ENCODE measurements around the gene ACSM2A. TPM values are rescaled to one million over a fixed set of nuclear protein-coding genes. Genes with fewer than 3 reads are reported as not detected.

ACSM2A gene
- total RNA-seq, 1 experiment from 2014 or later: not detected

DNA sequence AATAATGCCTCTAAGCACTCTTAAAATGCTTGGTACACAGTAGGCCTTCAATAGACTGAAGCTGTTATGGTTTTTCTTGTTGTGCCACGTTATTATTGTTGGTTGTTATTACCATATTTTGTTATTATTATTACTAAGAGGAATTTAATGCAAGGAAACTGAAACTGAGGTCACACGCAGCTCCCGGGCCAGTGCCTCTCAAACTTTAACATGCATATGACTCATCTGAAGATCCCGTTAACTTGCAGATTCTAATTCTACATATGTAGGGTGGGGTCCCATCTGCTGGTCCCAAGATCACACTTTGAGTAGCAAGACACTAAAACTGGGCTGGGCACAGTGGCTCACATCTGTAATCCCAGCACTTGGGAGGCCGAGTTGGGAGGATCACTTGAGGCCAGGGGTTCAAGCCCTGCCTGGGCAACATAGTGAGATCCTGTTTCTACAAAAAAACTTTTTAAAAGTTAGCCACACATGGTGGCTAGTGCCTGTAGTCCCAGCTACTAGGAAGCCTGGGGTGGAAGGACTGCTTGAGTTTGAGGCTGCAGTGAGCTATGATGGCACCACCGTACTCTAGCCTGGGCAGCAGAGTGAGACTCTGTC lies 41.1 kb upstream of the ACSM2A start:
- Mint-ChIP-seq H3K4me1 (peaks cover 2 to 6% of the 10 kb centered on the region in 2 experiments; a peak in 3 of 4 replicates), H3K36me3 (ENCODE audit: insufficient read depth in 1 of 3, low read depth in 3 of 3) (no peaks in the 10 kb centered on the region; a peak in 1 of 7 replicates), H3K9me3 (peaks cover 0 to 9% of the 10 kb centered on the region in 2 experiments; a peak in 2 of 5 replicates), H3K27ac (no peak overlapping the region), H3K4me3 (no peak overlapping the region), H3K27me3 (ENCODE audit: low read depth) (no peaks in the 10 kb centered on the region)
- DNase-seq: no peak
- Histone ChIP-seq H3K79me2 (ENCODE audit: insufficient read depth, low read length) (no peaks in the 10 kb centered on the region), H3K23ac (ENCODE audit: insufficient read length, low read depth, low read length) (no peak overlapping the region), H2BK5ac (ENCODE audit: insufficient read length, low read length) (no peak overlapping the region), H3K4me2 (ENCODE audit: insufficient read depth, insufficient read length, low read length) (no peak overlapping the region), H3K56ac (ENCODE audit: insufficient read length, low read depth, low read length) (no peak overlapping the region), H4K5ac (ENCODE audit: insufficient read length, low read depth, low read length) (no peak overlapping the region), H2AFZ (ENCODE audit: low read length) (no peak overlapping the region), H2BK15ac (ENCODE audit: low read depth, low read length) (no peak overlapping the region), H3K9me3 (ENCODE audit: control insufficient read depth, low read depth, low read length) (no peaks in the 10 kb centered on the region), H4K91ac (ENCODE audit: insufficient read length, low read depth, low read length) (no peak overlapping the region), H3K27ac (ENCODE audit: insufficient read length, low read depth, low read length) (no peak overlapping the region), H3K9ac (ENCODE audit: extremely low read depth, insufficient read length, low read length) (no peak overlapping the region), H2BK12ac (ENCODE audit: insufficient read length, low read depth, low read length) (no peak overlapping the region), H3K14ac (ENCODE audit: insufficient read depth, low read length) (no peak overlapping the region), H3K27me3 (ENCODE audit: insufficient read depth, low read length) (no peaks in the 10 kb centered on the region), H3K23me2 (ENCODE audit: insufficient read length, low read depth, low read length, poor library complexity, severe bottlenecking) (no peaks in the 10 kb centered on the region), H4K8ac (replicated peaks; ENCODE audit: insufficient read length, low read depth, low read length) (no peak overlapping the region), H3T11ph (ENCODE audit: low read length) (no peak overlapping the region), H2BK120ac (ENCODE audit: low read depth, low read length, poor library complexity, severe bottlenecking) (no peak overlapping the region), H3K4me1 (ENCODE audit: insufficient read depth, low read length) (no peaks in the 10 kb centered on the region), H2AK5ac (ENCODE audit: insufficient read length, low read length) (no peak overlapping the region), H3K18ac (ENCODE audit: insufficient read length, low read depth, low read length) (no peak overlapping the region), H3K79me1 (ENCODE audit: insufficient read depth, low read depth, low read length, poor library complexity, severe bottlenecking) (no peaks in the 10 kb centered on the region), H3K4ac (ENCODE audit: low read depth, low read length) (no peak overlapping the region), H4K20me1 (ENCODE audit: control insufficient read depth, insufficient read depth, insufficient read length) (no peaks in the 10 kb centered on the region), H2BK20ac (ENCODE audit: low read depth, low read length, poor library complexity, severe bottlenecking) (no peak overlapping the region)
- TF ChIP-seq, protein P1, sequence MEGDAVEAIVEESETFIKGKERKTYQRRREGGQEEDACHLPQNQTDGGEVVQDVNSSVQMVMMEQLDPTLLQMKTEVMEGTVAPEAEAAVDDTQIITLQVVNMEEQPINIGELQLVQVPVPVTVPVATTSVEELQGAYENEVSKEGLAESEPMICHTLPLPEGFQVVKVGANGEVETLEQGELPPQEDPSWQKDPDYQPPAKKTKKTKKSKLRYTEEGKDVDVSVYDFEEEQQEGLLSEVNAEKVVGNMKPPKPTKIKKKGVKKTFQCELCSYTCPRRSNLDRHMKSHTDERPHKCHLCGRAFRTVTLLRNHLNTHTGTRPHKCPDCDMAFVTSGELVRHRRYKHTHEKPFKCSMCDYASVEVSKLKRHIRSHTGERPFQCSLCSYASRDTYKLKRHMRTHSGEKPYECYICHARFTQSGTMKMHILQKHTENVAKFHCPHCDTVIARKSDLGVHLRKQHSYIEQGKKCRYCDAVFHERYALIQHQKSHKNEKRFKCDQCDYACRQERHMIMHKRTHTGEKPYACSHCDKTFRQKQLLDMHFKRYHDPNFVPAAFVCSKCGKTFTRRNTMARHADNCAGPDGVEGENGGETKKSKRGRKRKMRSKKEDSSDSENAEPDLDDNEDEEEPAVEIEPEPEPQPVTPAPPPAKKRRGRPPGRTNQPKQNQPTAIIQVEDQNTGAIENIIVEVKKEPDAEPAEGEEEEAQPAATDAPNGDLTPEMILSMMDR (conservative IDR thresholded peaks at IDR 0.05): no peak
- WGBS (ENCODE audit: extremely low coverage, insufficient read length, low lambda C conversion rate): no CpG with 5 or more reads among the region's 6 CpGs
